HG03025 (cell line): ENCODE data around the gene PECR.
"Not testable (repeated sequence)": the region's sequence is repeated elsewhere in the genome, so short reads cannot be mapped to it uniquely, and the experiment has no call there.

Source experiments
- ATAC-seq: cut with Tn5 transposase; IDR thresholded peaks from one replicate; pipeline ENCODE4 v1.9.1; 2021; ENCODE audit warnings: mild to moderate bottlenecking, moderate library complexity; ENCODE audit not compliant: unreplicated experiment, low FRiP score

Gene PECR

DNA sequence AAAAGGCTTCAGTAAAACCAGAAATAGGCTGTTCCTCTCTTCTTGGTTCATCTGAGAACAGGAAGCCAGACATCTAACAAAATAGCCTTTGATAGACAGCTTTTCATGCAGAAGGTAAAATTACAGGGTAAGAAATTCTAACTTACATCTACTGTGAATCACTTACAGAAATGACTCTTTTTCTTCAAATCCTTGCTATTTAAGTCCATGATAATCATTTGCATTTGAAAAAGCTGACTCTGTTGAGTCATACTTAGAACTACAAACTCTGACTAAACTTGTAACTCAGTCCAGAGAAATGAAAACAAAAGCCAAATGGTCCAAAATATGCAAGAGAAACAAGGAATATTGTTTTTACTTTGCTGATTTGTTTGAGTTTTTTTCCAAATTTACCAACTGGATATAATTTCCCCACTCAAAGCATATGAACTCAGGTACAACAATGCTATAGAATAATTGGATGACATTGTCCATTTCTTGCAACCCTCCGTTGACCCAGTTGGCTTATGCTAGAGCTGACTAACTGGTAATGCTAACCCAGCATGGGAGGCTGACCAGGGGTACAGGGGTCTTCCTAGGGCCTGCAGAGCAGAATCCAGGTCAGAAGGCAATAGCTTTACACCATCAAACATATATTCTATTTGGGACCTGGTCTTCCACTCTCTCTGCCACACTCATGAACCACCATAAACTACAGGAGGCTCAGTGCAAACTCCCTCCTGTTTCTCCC, 49.5 kb downstream of the PECR start:
- peak; percentile 55 for ATAC-seq

DNA sequence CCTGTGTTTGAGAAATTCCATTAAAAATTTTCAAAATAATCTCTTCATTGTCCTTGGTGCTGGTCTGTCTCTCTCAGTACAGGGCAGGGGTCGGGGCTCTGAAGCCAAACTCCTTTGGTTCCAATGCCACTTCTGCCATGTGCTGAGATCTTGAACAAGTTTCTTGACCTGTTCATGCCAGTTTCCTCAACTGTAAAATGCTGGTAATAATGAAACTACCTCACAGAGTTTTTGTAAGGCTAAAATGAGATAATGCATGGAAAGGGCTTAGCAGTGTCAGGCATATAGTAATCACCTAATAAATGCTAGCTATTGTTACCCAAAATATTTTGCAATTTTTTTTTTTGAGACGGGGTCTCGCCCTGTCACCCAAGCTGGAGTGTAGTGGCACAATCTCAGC, 51.4 kb downstream of the PECR start:
- no peak for ATAC-seq

GRCh38 chr2:216029416-216030129, 52.0 kb downstream of the PECR start:
- ATAC-seq = no peak

DNA sequence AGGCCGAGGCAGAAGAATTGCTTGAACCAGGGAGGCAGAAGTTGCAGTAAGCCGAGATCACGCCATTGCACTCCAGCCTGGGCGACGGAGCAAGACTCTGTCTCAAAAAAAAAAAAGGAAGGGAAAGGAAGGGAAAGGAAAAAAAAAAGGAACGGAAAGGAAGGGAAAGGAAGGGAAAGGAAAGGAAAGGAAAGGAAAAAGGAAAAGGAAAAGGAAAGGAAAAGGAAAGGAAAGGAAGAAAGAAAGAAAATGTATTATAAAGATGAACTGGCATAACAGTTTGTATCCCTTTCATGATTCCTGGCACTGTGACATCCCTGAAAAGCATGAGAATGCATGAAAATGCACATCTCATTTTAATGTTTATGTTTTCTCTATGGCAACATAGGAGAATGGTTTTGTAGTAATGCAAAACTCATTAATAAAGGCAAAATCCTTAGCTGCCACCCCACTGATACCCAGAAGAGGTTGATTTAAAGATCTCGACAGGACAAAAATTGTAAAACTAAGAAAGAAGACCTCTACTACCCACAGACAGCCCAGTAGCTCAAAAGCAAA, 56.8 kb downstream of the PECR start:
- ATAC-seq = no peak

- peak; percentile 74 for ATAC-seq
Observed at GRCh38 chr2:216023055-216023648, 58.5 kb downstream of the PECR start.

DNA sequence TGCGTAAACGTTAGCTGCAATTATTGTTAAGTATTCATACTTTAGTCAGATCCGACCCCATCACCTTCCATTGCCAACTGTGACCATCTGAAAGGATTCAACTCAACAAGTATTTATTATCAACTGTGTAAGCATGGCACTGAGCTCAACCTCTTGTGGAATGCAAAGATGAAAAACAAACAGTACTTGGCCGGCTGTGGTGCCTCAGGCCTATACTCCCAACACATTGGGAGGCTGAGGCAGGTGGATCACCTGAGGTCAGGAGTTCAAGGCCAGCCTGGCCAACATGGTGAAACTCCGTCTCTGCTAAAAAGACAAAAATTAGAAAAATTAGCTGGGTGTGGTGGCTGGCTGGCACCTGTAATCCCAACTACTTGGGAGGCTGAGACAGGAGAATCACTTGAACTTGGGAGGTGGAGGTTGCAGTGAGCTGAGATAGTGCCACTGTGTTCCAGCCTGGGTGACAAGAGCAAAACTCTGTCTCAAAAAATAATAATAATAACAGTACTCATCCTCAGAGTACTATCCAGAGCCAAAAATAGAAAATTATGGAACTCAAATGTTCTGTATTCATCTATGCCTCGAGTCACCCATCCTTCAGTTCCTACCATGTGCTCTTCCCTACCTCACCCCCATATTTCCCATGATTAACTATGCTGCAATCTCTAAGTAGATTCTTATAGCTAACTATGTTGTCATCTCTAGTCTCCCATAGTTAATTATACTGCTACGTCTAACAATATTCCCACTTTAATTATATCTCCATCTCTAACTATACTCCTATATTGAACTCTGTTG, 59.6 kb downstream of the PECR start:
- no peak for ATAC-seq

GRCh38 chr2:216018709-216019108, 62.9 kb downstream of the PECR start:
- no peak for ATAC-seq

- ATAC-seq = no peak
Observed at GRCh38 chr2:216017365-216017764, 64.2 kb downstream of the PECR start.

- ATAC-seq = no peak
Observed at GRCh38 chr2:216016581-216016980, 65.0 kb downstream of the PECR start.

DNA sequence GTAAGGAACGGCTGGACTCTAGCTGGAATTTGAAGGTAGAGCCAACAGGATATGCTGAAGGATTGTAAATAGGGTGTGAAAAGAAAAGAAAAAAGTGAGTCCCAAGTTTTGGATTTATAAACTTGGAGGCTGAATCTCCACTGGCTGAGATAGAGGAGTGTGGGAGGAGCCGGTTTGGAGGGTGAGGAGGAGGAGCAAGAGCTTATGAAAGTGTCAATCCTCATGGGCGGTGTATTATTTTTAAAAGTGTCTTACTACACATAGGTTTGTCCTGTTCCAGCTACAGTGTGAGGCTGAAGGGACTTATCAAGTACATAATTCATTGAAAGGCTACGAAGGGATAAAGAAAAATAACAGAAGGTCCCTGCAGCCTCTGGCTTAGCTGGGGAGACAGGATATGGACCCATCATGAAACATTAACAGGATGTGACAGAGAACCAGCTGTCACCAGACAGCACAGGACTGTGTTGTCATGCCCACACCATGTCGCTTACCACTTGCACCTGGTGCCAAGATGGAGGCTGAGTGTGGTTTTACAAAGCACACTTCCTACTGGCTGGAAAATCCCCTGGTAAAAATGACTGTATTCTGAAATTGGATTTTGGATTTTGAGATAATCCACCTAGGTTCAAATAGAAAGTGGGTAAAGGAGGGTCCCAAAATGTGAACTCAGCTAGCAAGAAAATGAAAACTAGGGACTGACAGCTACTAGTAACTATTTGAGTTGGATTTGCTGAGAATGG, 65.7 kb downstream of the PECR start:
- peak; percentile 79 for ATAC-seq

GRCh38 chr2:216014986-216015385, 66.6 kb downstream of the PECR start:
- ATAC-seq = no peak

GRCh38 chr2:216014006-216014405, 67.6 kb downstream of the PECR start:
- no peak for ATAC-seq

- peak; percentile 45 for ATAC-seq
Observed at GRCh38 chr2:216013080-216013909, 68.3 kb downstream of the PECR start, which contains the start of gene MREG. TSS of gene MREG (minus strand) at chr2:216013551. CDS start at chr2:216013327, 224 bp downstream.

GRCh38 chr2:216012830-216013079, 68.9 kb downstream of the PECR start:
- ATAC-seq = no peak

- no peak for ATAC-seq
Observed at GRCh38 chr2:216012133-216012829, 69.3 kb downstream of the PECR start.

- ATAC-seq = not testable (repeated sequence)
Observed at GRCh38 chr2:216009215-216009614, 72.4 kb downstream of the PECR start.

DNA sequence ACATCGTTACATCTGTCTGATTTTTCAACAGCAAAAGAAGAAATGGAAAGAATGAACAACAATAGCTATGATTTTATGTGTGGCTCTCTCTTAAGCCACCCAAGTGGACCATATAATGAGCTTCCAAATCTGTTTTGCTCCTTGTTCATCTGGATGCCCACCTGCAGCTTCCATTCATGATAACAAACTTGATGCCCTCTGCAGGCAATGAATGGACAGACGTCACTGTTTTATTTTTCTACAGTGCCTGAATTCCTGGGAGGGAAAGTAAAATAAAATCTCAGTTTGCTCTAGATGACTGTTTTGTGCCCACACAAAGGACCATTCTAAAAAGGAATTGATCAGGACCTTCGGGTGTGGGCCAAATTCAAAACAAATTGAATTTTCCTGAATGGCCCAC, 73.2 kb downstream of the PECR start:
- ATAC-seq = no peak

DNA sequence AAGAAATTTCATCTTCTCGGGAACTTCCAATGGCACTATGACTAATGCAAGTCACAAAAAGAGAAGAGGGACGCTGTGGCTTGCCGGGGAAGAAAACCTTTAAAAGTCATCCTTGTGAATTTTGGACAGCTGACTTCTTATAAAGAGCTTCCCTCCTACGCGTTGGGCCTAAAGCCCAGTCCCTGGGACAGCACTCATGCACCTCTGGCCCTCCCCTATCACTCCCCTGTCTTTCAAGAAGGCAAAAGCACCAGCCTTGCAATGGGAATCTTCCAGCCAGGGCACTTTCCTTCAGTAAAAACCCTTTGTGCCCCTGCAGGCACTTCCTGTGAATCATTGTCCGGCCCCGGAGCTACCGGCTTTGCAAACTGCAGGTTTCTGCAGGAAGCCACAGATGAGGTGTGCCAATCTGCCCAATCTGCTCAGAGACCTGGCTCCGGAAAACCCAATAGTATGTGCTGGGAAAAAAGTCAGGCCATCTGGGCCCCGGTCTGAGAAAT, 75.4 kb downstream of the PECR start:
- peak; percentile 26 for ATAC-seq
